Upper lobe of left lung (tissue), 6 donors: ENCODE measurements around the gene ABHD15. TPM values are rescaled to one million over a fixed set of nuclear protein-coding genes. Genes with fewer than 3 reads are reported as not detected.
A peak's percentile ranks its signal among the peaks of the same experiment; 100 is the strongest.

Experiments
- ATAC-seq, 2 donors: fragments of 200-7000 bp; cut with Tn5 transposase; one replicate each; pipeline ENCODE4 v1.9.1; 2022; ENCODE audit warnings: mild to moderate bottlenecking in 2 of 2, moderate library complexity in 2 of 2; ENCODE audit not compliant: low FRiP score in 2 of 2
- DNase-seq, 2 donors: peaks; one replicate each; pipeline ENCODE4 v3.0.0-alpha.2; 2019 to 2020
- H3K27ac ChIP-seq, 4 donors: fragments of 200-600 bp; sonication (generic); one replicate each; pipeline ENCODE4 v1.5.1; 2016 to 2019
- H3K27me3 ChIP-seq, 4 donors: fragments of 200-600 bp; sonication (generic); one replicate each; pipeline ENCODE4 v1.5.1; 2017 to 2019
- H3K36me3 ChIP-seq, 4 donors: fragments of 200-600 bp; sonication (generic); one replicate each; pipeline ENCODE4 v1.5.1; 2016 to 2019
- H3K4me1 ChIP-seq, 4 donors: fragments of 200-600 bp; sonication (generic); one replicate each; pipeline ENCODE4 v1.5.1; 2018 to 2019
- H3K4me3 ChIP-seq, 4 donors: fragments of 200-600 bp; sonication (generic); one replicate each; pipeline ENCODE4 v1.5.1; 2017 to 2019; ENCODE audit warnings: mild to moderate bottlenecking in 2 of 4, moderate library complexity in 1 of 4
- H3K9me3 ChIP-seq, 4 donors: fragments of 200-600 bp; sonication (generic); one replicate each; pipeline ENCODE4 v1.5.1; 2018 to 2019
- EP300 ChIP-seq, 4 donors: sonication (generic); formaldehyde crosslinking; IDR thresholded peaks; one replicate each; pipeline ENCODE4 v1.5.1; 2017; ENCODE audit warnings: antibody characterized with exemption in 4 of 4, control low read depth in 2 of 4
- POLR2A ChIP-seq, 4 donors: fragments of 450-650 bp; IDR thresholded peaks; one replicate each; pipeline ENCODE4 v1.5.1; 2016 to 2017; ENCODE audit warnings: antibody characterized with exemption in 4 of 4, mild to moderate bottlenecking in 2 of 4
- POLR2AphosphoS5 ChIP-seq, 2 donors: sonication (generic); formaldehyde crosslinking; IDR thresholded peaks; one replicate each; pipeline ENCODE4 v1.5.1; 2017; ENCODE audit warnings: antibody characterized with exemption in 2 of 2
- WGBS, 2 donors: methylation state at CpG; one replicate each; pipeline ENCODE4 v1.1.5; 2017 to 2018; 5-methylcytosine and 5-hydroxymethylcytosine counted together
- total RNA-seq, 6 donors: library from RNA; depleted of rRNA in 4 of 6; stranded (reverse); fragments of >200 nt in 4 of 6; gene quantifications; one replicate each; pipeline versions ENCODE4 v1.1.0 to v1.2.1, GENCODE V29; 2016 to 2021
- TF ChIP-seq, protein P1 (sequence below), 6 experiments: fragments of 450-650 bp in 4 of 6; fragments of 200-600 bp in 2 of 6; sonication (generic) in 2 of 6; IDR thresholded peaks; one replicate each; pipeline ENCODE4 v1.5.1; 2016 to 2019; ENCODE audit warnings: antibody characterized with exemption in 6 of 6
- donor health status: DM: no; HTN: no; CAD: no; lungs with moderate emphysema.
- donor health status: DM: no; HTN: yes; CAD: no; lungs with severe emphysema.

ABHD15 gene
- total RNA-seq, 6 donors from 2014 or later, result 12.8 to 17.8 (median 14.9) TPM

- Histone ChIP-seq H3K27ac (no peak overlapping the region), H3K4me1 (no peaks in the 10 kb centered on the region), H3K36me3 (no peaks in the 10 kb centered on the region), H3K4me3 (no peak overlapping the region), H3K27me3 (no peaks in the 10 kb centered on the region), H3K9me3 (no peaks in the 10 kb centered on the region)
- DNase-seq (no peak), ATAC-seq (no peak)
- 93 to 97% methylated on average over 6 of the region's 6 CpGs for WGBS, 2 donors
- TF ChIP-seq EP300 (IDR thresholded peaks at IDR 0.05), result no peak
- TF ChIP-seq, protein P1, sequence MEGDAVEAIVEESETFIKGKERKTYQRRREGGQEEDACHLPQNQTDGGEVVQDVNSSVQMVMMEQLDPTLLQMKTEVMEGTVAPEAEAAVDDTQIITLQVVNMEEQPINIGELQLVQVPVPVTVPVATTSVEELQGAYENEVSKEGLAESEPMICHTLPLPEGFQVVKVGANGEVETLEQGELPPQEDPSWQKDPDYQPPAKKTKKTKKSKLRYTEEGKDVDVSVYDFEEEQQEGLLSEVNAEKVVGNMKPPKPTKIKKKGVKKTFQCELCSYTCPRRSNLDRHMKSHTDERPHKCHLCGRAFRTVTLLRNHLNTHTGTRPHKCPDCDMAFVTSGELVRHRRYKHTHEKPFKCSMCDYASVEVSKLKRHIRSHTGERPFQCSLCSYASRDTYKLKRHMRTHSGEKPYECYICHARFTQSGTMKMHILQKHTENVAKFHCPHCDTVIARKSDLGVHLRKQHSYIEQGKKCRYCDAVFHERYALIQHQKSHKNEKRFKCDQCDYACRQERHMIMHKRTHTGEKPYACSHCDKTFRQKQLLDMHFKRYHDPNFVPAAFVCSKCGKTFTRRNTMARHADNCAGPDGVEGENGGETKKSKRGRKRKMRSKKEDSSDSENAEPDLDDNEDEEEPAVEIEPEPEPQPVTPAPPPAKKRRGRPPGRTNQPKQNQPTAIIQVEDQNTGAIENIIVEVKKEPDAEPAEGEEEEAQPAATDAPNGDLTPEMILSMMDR (IDR thresholded peaks at IDR 0.05), result no peak
- TF ChIP-seq POLR2A (IDR thresholded peaks at IDR 0.05), result no peak
- TF ChIP-seq POLR2AphosphoS5 (IDR thresholded peaks at IDR 0.05), result no peak
These were observed 36.4 kb upstream of the ABHD15 start for GRCh38 chr17:29603109-29603674.

- Histone ChIP-seq H3K36me3 (no peaks in the 10 kb centered on the region), H3K4me1 (peaks cover 11 to 18% (median 13%) of the 10 kb centered on the region in 4 donors), H3K27me3 (no peaks in the 10 kb centered on the region), H3K4me3 (no peak overlapping the region), H3K27ac (no peak overlapping the region), H3K9me3 (no peaks in the 10 kb centered on the region)
- DNase-seq (no peak), ATAC-seq (peak in 1 of 2 donors; percentile 11)
- no peak for TF ChIP-seq EP300 (IDR thresholded peaks at IDR 0.05)
- no peak for TF ChIP-seq POLR2A (IDR thresholded peaks at IDR 0.05)
- no peak for TF ChIP-seq POLR2AphosphoS5 (IDR thresholded peaks at IDR 0.05)
- TF ChIP-seq, protein P1 (IDR thresholded peaks at IDR 0.05), result no peak
- 75 to 88% methylated on average over 9 of the region's 13 CpGs for WGBS, 2 donors
These were observed 30.7 kb upstream of the ABHD15 start for GRCh38 chr17:29597361-29598172.

DNA sequence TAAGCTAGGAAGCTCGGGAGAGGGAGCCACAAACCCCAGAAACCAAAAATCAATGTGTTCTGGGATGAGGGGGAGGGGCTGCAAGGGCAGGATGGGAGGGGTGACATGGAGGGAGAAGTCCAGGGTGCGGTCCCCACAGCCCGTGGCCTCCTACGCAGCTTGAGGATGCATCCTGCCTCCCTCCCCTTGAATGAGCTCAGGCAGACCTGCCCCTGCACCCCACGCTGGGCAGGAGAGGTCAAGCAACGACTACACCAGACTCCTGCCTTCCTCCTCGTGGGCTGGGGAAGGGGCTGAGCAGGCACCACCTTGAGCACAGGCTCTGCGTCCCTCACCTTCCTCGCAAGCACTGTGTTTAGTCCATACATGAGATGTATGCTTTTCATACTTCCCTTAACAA lies 30.0 kb upstream of the ABHD15 start:
- Histone ChIP-seq H3K27me3 (peaks cover 0 to 3% (median 0%) of the 10 kb centered on the region in 4 donors), H3K9me3 (no peaks in the 10 kb centered on the region), H3K4me1 (peaks cover 19 to 25% (median 21%) of the 10 kb centered on the region in 4 donors), H3K4me3 (no peak overlapping the region), H3K27ac (no peak overlapping the region), H3K36me3 (no peaks in the 10 kb centered on the region)
- TF ChIP-seq, protein P1 (IDR thresholded peaks at IDR 0.05), result no peak
- TF ChIP-seq EP300 (IDR thresholded peaks at IDR 0.05) (no peak), POLR2A (IDR thresholded peaks at IDR 0.05) (no peak), POLR2AphosphoS5 (IDR thresholded peaks at IDR 0.05) (no peak)
- ATAC-seq (peak in 1 of 2 donors; percentile 50), DNase-seq (no peak)
- WGBS, 2 donors, result 74 to 82% methylated on average over 9 of the region's 9 CpGs

DNA sequence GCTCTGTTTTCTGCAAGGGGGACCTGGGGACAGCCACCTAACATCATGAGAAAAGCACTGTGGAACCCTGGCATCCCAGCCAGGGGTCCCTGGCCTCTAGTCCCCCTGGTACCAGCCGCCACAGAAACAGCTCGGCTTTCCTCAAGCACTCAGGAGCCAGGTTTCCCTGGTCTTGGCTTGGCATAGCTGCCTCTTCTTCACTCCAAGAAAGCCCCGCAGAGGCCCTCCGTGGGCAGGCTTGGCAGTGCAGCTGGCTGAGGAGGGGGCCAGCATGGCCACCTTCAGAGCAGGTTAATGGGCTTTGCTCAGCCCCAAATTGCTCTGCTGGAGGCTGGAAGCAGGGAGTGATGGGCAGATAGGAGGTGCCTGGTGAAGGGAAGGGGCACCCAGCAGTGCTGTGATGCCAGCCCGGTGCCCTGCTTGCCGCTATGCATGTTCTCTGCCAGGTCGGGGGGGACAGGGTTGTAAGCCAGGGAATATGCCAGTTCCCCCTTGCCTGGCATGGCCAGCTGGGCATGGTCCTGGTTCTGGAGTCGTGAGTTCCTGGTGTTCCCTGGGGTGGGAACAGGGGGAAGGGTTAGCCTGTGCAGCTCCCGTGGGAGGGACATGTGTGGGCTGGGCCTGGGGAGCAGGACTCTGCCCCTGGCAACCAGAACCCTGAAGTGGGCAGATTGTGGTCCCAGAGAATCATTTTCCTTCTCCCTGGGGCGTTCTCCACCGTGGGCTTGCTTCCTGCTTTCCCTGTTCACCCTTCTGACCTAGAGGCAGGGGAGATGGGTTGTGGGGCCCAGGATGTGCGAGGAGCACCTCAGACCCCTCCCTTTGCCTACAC lies 29.3 kb upstream of the ABHD15 start:
- Histone ChIP-seq H3K9me3 (no peaks in the 10 kb centered on the region), H3K27me3 (peaks cover 0 to 3% (median 0%) of the 10 kb centered on the region in 4 donors), H3K4me1 (peaks cover 26 to 32% (median 27%) of the 10 kb centered on the region in 4 donors), H3K4me3 (no peak overlapping the region), H3K36me3 (no peaks in the 10 kb centered on the region), H3K27ac (no peak overlapping the region)
- TF ChIP-seq POLR2AphosphoS5 (IDR thresholded peaks at IDR 0.05) (no peak), EP300 (IDR thresholded peaks at IDR 0.05) (no peak), POLR2A (IDR thresholded peaks at IDR 0.05) (no peak)
- TF ChIP-seq, protein P1 (IDR thresholded peaks at IDR 0.05), result no peak
- WGBS, 2 donors, result 84 to 86% methylated on average over 3 to 12 of the region's 12 CpGs
- no peak for DNase-seq
- ATAC-seq, result no peak
